Heart left ventricle (tissue), 13 donors: ENCODE measurements around the gene SRRM2.

Experiments used
- POLR2A ChIP-seq, 2 donors: fragments of 450-650 bp; IDR thresholded peaks; one replicate each; pipeline ENCODE4 v1.6.1; 2017; ENCODE audit warnings: antibody characterized with exemption in 2 of 2, mild to moderate bottlenecking in 2 of 2, moderate library complexity in 2 of 2
- TF ChIP-seq, protein P1 (sequence below), 12 donors: fragments of 200-600 bp; sonication (generic) in 4 of 12; IDR thresholded peaks; one replicate each; pipeline versions ENCODE4 v1.5.0 to v1.8.0; 2018 to 2022; ENCODE audit warnings: antibody characterized with exemption in 12 of 12, mild to moderate bottlenecking in 5 of 12
- donor health status: ischemic (EF 13 %, LVEDD 7.1; RV severe dilation, severe dysfunction).
- donor health status: DM: no; HTN: yes; CAD: no.
- donor health status: DM: no; HTN: no; CAD: no.
- donor health status: ischemic (EF 25% LVEDD 6.9; RV normal size, moderate dysfunction).
- donor health status: ischemic (EF 25% LVEDD 5.7; RV mildly dilated, moderate dysfunction).
- donor health status: ischemic (EF 35%, LVEDD 5.7; RV mildly dilated, moderate dysfunction).
- donor health status: nonischemic (EF 11% LVEDD 7.7; RV severe dilation, severe dysfunction).
- donor health status: DM: yes; HTN: yes; CAD: no.
- donor health status: PGD.
- donor health status: ischemic (EF 29% LVEDD 5.4; RV normal size, mild dysfunction).
- donor health status: nonischemic (EF 23%, LVEDD 6.1; RV moderate dilation, normal function).

DNA sequence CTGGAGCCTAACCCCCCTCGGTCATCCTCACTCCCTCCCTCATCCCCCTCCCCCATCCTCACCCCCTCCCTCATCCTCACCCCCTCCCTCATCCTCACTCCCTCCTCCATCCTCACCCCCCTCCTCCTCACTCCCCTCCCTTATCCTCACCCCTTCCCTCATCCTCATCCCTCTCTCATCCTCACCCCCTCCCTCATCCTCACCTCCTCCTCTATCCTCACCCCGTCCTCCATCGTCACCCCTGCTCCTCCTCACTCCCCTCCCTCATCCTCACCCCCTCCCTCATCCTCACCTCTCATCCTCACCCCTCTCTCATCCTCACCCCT is 34.4 kb downstream of the SRRM2 start:
- TF ChIP-seq, protein P1, sequence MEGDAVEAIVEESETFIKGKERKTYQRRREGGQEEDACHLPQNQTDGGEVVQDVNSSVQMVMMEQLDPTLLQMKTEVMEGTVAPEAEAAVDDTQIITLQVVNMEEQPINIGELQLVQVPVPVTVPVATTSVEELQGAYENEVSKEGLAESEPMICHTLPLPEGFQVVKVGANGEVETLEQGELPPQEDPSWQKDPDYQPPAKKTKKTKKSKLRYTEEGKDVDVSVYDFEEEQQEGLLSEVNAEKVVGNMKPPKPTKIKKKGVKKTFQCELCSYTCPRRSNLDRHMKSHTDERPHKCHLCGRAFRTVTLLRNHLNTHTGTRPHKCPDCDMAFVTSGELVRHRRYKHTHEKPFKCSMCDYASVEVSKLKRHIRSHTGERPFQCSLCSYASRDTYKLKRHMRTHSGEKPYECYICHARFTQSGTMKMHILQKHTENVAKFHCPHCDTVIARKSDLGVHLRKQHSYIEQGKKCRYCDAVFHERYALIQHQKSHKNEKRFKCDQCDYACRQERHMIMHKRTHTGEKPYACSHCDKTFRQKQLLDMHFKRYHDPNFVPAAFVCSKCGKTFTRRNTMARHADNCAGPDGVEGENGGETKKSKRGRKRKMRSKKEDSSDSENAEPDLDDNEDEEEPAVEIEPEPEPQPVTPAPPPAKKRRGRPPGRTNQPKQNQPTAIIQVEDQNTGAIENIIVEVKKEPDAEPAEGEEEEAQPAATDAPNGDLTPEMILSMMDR (IDR thresholded peaks at IDR 0.05): no peak
- no peak for TF ChIP-seq POLR2A (IDR thresholded peaks at IDR 0.05)
